ENCODE results near the gene MOCS2.

DNA sequence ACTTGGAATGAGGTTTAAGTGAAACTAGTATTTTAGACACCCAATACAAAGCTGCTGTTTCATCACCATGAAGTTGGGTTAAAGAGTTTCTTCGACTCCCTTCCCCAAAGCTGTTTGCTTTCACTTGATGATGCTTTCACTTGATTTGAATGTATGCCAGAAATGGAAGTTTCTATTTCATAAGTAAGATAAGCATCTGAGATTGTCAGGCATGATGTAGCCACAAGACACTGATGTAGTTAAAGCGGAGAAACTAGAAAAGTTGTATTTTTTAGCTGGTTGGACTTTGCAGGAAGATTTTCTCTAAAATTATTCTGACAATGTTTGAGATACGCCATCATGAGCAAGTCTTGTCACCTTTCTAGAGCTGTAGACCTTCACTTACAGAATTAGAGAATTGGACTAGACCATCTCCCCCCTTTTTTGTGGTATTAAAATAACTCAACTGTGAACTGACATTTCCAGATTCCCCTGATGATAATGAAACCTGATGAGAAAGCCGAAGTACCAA lies 20.0 kb downstream of the MOCS2 start:
- TF ChIP-seq CTCF (IDR thresholded peaks at IDR 0.05) (no peak), POLR2AphosphoS5 (IDR thresholded peaks at IDR 0.05) (no peak), POLR2A (IDR thresholded peaks at IDR 0.05) (no peak)
